RWPE2 (cell line): ENCODE results near the gene ATF7IP2.

Experiments used
- ATAC-seq: fragments of 200-7000 bp; cut with Tn5 transposase; 3 replicates; pipeline ENCODE4 v1.9.1; 2021; ENCODE audit warnings: low read depth
- DNase-seq: peaks from one replicate; pipeline ENCODE4 v3.0.0-alpha.2; 2020; ENCODE audit warnings: low spot score
- H3K27ac ChIP-seq: fragments of 450-650 bp; 2 replicates; pipeline ENCODE4 v1.5.1; 2017; ENCODE audit warnings: mild to moderate bottlenecking; ENCODE audit not compliant: poor library complexity, severe bottlenecking
- H3K27me3 ChIP-seq: fragments of 250-450 bp; sonication (Bioruptor Pico); 2 replicates; pipeline ENCODE4 v1.5.1; 2021; ENCODE audit warnings: mild to moderate bottlenecking, moderate library complexity; ENCODE audit not compliant: insufficient read depth, poor library complexity, severe bottlenecking
- H3K36me3 ChIP-seq: fragments of 250-450 bp; sonication (Bioruptor Pico); 2 replicates; pipeline ENCODE4 v1.5.1; 2020; ENCODE audit warnings: low read depth, mild to moderate bottlenecking, moderate library complexity
- H3K4me1 ChIP-seq: fragments of 250-450 bp; sonication (Bioruptor Pico); 2 replicates; pipeline ENCODE4 v1.5.1; 2021; ENCODE audit warnings: mild to moderate bottlenecking, moderate library complexity; ENCODE audit not compliant: insufficient read depth, poor library complexity, severe bottlenecking
- H3K4me3 ChIP-seq: fragments of 250-450 bp; sonication (Bioruptor Pico); 2 replicates; pipeline ENCODE4 v1.5.1; 2021; ENCODE audit warnings: mild to moderate bottlenecking, moderate library complexity; ENCODE audit not compliant: severe bottlenecking
- H3K9me3 ChIP-seq: fragments of 250-450 bp; sonication (Bioruptor Pico); 2 replicates; pipeline ENCODE4 v1.5.1; 2021; ENCODE audit warnings: mild to moderate bottlenecking, moderate library complexity; ENCODE audit not compliant: severe bottlenecking
- CTCF ChIP-seq: fragments of 450-650 bp; IDR thresholded peaks from one replicate; pipeline ENCODE4 v1.5.1; 2017; ENCODE audit warnings: mild to moderate bottlenecking, moderate library complexity; ENCODE audit not compliant: poor library complexity, severe bottlenecking

The ATF7IP2 gene

GRCh38 chr16:10529895-10530669 lies 144.2 kb downstream of the ATF7IP2 start:
- no peak for TF ChIP-seq CTCF
- no peaks in the 10 kb centered on the region for H3K27me3 ChIP-seq
- no peaks in the 10 kb centered on the region for H3K9me3 ChIP-seq
- no peak overlapping the region for H3K27ac ChIP-seq
- peaks cover 7% of the 10 kb centered on the region for H3K4me1 ChIP-seq
- ATAC-seq: no peak
- no peak for DNase-seq
- peaks cover 11% of the 10 kb centered on the region; the same call in 1 of the 2 replicates for H3K36me3 ChIP-seq
- H3K4me3 ChIP-seq: no peak overlapping the region

GRCh38 chr16:10530685-10531084 lies 144.8 kb downstream of the ATF7IP2 start:
- Histone ChIP-seq H3K27ac (no peak overlapping the region), H3K36me3 (peaks cover 16% of the 10 kb centered on the region; the same call in 1 of the 2 replicates), H3K4me1 (peaks cover 7% of the 10 kb centered on the region), H3K27me3 (no peaks in the 10 kb centered on the region), H3K4me3 (no peak overlapping the region), H3K9me3 (no peaks in the 10 kb centered on the region)
- TF ChIP-seq CTCF: no peak
- ATAC-seq: no peak
- no peak for DNase-seq

GRCh38 chr16:10531582-10531981 lies 145.7 kb downstream of the ATF7IP2 start:
- Histone ChIP-seq H3K4me1 (peaks cover 7% of the 10 kb centered on the region), H3K36me3 (peaks cover 24% of the 10 kb centered on the region; the same call in 1 of the 2 replicates), H3K4me3 (no peak overlapping the region), H3K9me3 (no peaks in the 10 kb centered on the region), H3K27me3 (no peaks in the 10 kb centered on the region), H3K27ac (no peak overlapping the region)
- TF ChIP-seq CTCF: no peak
- DNase-seq (no peak), ATAC-seq (no peak)
